Measurements from ENCODE around the gene KAT8.

DNA sequence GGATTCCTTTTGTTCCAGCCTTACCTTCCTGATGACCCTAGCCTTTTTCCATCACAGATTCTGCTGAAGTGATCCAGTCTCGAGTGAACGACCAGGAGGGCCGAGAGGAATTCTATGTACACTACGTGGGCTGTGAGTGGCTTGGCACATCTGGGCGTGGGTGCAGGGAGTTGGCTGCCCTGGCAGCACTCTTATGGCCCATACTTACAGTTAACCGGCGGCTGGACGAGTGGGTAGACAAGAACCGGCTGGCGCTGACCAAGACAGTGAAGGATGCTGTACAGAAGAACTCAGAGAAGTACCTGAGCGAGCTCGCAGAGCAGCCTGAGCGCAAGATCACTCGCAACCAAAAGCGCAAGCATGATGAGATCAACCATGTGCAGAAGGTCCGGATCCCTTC, 2.7 kb downstream of the KAT8 start:
- TF ChIP-seq SUZ12 (IDR thresholded peaks at IDR 0.05; ENCODE audit: extremely low read depth, insufficient read depth, insufficient read length), result no peak
- no peak for TF ChIP-seq YY1 (IDR thresholded peaks at IDR 0.05; ENCODE audit: insufficient read depth, insufficient read length)

Data from NT2/D1 (cell line).